Stimulated activated CD4-positive, alpha-beta T cell treated with anti-CD3 and anti-CD28 coated beads, Interleukin-4, amount 100 ng/mL, for 1 hour (primary cell): ENCODE results near the gene KCNK16.
A peak's percentile ranks its signal among the peaks of the same experiment; 100 is the strongest.
"Not testable (repeated sequence)": the region's sequence is repeated elsewhere in the genome, so short reads cannot be mapped to it uniquely, and the experiment has no call there.

Experiments used
- DNase-seq: peaks from one replicate; pipeline ENCODE4 v3.0.0-alpha.2; 2020

KCNK16 gene

GRCh38 chr6:39304951-39305350 is 17.6 kb downstream of the KCNK16 start:
- DNase-seq: no peak

GRCh38 chr6:39303425-39304153 is 18.9 kb downstream of the KCNK16 start:
- DNase-seq: no peak

GRCh38 chr6:39302669-39303424 is 19.7 kb downstream of the KCNK16 start:
- peak; percentile 91 for DNase-seq

- DNase-seq: no peak
Observed at GRCh38 chr6:39302011-39302410, 20.5 kb downstream of the KCNK16 start.

GRCh38 chr6:39301606-39302005 is 20.9 kb downstream of the KCNK16 start:
- no peak for DNase-seq

GRCh38 chr6:39300739-39301138 is 21.8 kb downstream of the KCNK16 start:
- DNase-seq: no peak

GRCh38 chr6:39298061-39298460 is 24.4 kb downstream of the KCNK16 start:
- no peak for DNase-seq

- DNase-seq: no peak
Observed at GRCh38 chr6:39296745-39297640, 25.5 kb downstream of the KCNK16 start.

GRCh38 chr6:39295611-39296011 is 26.9 kb downstream of the KCNK16 start:
- no peak for DNase-seq

GRCh38 chr6:39294899-39295298 is 27.6 kb downstream of the KCNK16 start:
- no peak for DNase-seq

GRCh38 chr6:39294133-39294532 is 28.4 kb downstream of the KCNK16 start:
- no peak for DNase-seq

- DNase-seq: no peak
Observed at GRCh38 chr6:39292637-39293036, 29.9 kb downstream of the KCNK16 start.

- DNase-seq: no peak
Observed at GRCh38 chr6:39289490-39289889, 33.0 kb downstream of the KCNK16 start.

GRCh38 chr6:39287601-39288000 is 34.9 kb downstream of the KCNK16 start:
- no peak for DNase-seq

GRCh38 chr6:39286596-39286995 is 35.9 kb downstream of the KCNK16 start:
- DNase-seq: not testable (repeated sequence)

GRCh38 chr6:39282774-39283173 is 39.7 kb downstream of the KCNK16 start:
- DNase-seq: no peak

GRCh38 chr6:39281312-39281980 is 41.1 kb downstream of the KCNK16 start:
- DNase-seq: no peak

GRCh38 chr6:39280247-39280731 is 42.2 kb downstream of the KCNK16 start:
- DNase-seq: no peak

GRCh38 chr6:39279539-39279938 is 43.0 kb downstream of the KCNK16 start:
- DNase-seq: no peak

GRCh38 chr6:39276379-39276995 is 46.0 kb downstream of the KCNK16 start:
- DNase-seq: no peak

- no peak for DNase-seq
Observed at GRCh38 chr6:39274903-39275302, 47.6 kb downstream of the KCNK16 start.

- DNase-seq: no peak
Observed at GRCh38 chr6:39274471-39274870, 48.0 kb downstream of the KCNK16 start.
